ENCODE results near the gene CNDP1.
A peak's percentile ranks its signal among the peaks of the same experiment; 100 is the strongest.

CNDP1 gene

DNA sequence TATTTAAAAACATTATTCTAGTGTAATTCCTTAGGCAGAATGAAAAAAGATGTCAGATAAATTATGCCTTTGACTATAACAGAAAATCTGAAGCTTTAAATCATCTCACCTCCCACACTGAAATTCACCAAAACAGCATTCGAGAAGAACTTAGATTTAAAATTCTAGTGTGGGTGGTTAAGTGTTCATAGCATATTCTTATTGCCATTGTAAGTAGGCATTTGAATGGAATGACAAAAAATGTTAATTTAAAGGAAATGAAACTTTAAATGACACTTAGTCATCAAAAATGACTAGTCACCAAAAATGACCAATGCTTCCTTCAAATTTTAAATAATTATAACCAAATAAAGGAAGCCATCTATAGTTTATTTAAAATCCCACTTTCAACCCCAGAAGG is 56.4 kb downstream of the CNDP1 start:
- DNase-seq: no peak

DNA sequence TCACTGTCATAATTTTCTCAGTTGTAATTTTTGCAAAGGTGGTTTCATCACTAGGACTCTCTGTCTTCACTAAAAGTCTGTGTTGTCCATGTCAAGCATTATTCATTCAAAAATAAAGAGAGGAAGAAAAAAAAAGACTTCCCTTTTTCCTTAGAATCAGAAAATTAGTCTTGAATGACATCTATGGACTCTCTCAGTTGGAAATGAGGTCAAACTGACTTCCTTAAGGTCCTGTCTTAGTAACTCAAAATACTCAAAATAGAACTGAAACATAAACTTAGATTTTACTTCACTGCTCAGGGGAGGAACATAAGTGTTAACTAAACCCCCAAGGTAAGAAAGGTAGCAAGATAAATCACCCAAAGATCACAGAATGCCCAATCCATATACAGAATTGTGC is 61.1 kb downstream of the CNDP1 start:
- DNase-seq: peak in 1 of 5 experiments; percentile 34

DNA sequence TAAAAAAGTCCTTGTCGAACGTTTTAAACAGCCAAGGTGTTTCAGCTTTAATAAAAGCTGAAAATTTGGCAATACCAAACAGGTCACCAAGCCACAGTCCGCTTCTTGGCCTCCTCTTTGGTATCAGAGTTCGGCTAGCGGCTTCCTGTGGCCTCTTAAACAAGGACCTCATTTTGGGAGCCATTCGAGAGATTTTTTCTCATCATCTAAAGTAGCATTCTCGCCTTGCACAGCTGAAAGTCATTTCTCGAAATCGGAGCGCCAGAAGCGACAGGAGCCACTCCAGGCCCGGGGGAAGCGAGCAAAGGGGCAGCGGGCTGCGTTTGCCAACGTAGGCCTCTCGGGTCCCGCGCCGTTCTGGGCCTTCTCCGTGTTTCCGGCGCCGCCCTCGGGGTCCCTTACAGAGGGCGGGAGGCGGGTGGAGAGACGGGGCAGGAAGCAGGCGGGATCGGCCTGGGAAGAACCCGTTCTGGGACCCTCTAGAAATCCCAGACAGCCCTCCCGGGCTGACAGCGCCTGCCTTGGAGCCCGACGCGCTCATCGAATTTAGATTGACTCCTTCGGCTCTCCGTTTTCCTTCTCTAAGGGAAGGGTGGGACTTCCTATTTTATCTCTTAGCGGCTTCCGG is 62.8 kb downstream of the CNDP1 start:
- peak in 4 of 5 experiments; percentile 47 to 82 (median 56) for DNase-seq

DNA sequence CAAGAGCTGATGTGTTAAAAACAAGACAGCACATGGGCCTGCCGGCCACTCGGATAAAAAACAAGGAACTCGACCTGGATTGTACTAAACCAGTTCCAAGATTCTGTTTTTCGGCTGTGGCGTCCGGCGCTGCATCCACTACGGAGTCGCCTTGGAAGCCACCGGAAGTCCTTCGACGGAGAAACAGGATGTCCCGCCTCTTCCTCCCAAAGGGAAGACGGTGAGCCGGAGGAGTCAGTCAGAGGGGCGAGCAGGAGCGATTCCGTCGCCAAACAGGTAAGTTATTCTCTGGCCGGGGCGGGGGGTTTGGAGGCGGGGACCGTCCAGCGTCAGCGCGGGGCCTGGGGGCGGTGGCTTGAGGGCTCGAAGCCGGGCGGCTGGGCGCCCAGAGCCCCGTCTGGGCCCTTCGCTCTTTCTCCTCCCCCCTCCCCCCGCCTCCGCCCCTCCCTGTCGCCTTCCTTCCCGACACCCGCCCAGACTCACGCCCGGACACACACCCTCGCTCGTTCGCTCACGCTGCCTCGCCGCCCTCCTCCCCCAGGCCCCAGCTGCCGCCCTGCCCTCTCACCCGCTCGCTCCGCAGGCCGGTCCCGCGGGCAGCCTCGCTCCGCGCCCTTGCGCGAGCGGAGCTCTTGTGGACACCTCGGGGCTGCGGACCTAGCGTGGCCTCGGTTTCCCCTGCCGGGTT is 63.5 kb downstream of the CNDP1 start, which contains the start of gene ZNF407:
Gene ZNF407, plus strand, starts transcription at position 209 of the 688 bp plus-strand sequence. CDS start 33,150 bp downstream, outside the sequence.
- peak; percentile 65 to 94 (median 78) for DNase-seq

DNA sequence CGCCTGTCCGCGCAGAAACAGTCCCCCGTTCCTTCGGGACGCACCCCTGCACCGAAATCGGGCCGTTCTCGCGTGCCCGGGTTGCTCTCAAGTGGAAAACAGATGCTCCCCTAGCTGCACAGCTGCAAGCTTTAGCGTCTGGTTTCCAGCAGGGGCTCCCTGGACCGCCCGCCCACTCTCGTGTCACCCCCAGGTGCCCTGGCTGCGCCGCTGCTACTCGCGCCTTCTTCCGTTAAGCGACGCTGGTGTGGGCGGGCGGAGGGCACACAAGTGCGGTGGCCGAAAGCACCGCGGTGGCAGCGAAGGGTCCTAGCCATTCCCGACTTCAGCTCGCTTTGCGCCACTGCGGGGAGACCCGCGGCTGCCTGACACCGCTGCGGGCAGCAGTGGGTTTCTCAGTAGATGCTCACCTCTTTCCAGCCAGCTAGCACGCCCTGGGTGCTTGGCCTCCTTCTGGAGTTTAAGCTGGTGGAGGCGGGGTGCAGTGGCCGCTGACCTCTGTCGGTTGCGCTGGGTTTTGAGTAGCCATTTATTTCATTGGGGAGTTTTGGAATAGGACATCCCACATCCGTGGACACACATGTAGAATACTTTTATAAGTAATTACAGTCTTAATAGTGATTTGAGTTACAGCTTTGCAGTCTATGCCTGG is 64.2 kb downstream of the CNDP1 start:
- DNase-seq: peak; percentile 41 to 84 (median 63)

DNA sequence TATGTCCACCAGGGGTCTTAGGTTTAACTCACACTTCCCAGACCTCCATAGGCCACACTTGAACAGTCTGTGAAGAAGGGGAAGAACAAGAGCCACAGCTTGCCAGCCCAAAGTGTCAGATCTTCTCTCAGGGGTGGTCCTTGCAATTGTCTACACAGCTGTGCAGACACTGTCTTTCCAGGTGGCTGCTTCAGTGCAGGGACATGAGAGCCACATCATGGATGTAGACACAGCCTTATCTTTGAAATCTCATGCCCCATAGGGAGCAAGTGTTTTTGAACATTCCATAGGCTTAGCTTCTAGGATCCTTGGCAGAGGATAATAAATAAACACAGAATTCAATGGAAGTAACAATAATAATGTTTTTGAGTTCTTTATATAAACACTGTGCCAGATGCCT is 70.1 kb downstream of the CNDP1 start:
- no peak for DNase-seq

DNA sequence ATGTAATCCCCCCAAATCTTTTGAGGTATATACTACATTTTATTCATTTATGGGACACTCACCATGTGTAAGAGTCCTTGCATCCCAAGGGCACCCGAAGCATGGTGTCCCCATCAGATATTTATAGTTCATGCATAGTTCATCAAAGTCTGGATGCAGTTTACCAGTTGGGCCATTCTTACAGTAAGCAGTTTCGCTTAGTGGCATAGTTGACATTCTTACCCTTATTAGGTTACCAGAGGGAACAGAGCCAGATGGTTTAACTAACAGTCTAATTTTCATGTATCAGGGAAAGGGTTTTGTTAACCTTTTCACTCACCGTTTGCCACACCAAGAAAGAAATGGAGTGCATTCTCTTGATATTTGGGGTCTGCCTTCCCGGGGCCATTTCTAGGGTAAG is 70.5 kb downstream of the CNDP1 start:
- no peak for DNase-seq

DNA sequence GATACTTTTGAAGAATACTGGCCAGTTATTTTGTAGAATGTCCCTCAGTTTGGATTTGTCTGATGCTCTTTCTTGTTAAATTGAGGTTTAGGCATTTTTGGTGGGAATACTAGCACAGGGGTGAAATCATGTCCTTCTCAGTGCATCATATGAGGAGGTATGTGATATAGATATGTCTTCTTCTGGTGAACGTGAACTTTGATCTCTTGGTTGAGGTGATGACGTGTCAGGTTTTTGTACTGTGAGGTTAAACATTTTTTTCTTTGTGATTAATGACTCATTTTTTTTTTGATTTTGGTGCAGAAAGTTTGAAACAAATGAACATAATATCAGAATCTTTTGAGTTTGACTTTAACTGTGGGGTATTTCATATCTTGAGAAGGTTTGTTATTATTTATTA is 74.4 kb downstream of the CNDP1 start:
- DNase-seq: no peak

DNA sequence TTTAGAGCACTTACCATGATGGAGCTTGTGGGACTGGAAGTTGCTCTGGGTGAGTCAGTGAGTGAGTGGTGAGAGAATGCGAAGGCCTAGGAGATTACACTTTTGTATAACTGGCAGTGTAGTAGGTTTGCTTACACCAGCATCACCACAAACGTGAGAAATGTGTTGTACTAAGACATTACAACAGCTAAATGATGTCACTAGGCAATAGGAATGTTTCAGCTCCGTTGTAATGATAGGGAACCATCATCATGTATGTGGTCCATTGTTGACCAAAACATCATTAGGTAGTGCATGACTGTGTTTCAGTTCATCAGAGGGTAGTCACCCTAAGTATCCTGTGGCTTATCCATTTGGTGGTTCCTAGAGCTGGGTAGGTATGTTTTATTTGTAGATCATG is 75.2 kb downstream of the CNDP1 start:
- no peak for DNase-seq

DNA sequence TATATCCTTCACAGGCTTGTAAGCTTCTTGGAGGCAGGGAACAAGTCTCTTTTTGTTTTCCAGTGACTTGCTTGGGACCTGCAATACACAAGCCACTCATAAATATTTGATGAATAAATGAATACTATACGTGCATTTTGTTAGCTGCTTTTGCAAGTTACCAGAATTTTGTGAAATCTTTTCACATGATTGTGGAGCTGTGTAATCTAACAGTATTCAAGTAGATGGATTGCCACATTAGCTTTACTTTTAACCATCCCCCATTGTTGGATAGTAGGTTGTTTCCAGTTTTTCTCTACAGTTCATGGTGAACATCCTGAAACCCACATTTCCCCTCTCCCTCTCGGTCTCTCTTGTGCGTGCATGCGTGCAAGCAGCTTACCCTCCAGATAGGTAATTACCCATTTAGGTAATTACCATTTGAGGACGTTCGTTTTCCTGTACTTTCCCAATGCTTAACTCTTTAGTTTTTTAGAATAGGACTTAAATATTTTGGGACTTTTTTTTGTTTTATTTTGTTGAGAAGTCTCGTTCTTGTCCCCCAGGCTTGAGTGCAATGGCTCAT is 75.8 kb downstream of the CNDP1 start:
- DNase-seq: no peak

DNA sequence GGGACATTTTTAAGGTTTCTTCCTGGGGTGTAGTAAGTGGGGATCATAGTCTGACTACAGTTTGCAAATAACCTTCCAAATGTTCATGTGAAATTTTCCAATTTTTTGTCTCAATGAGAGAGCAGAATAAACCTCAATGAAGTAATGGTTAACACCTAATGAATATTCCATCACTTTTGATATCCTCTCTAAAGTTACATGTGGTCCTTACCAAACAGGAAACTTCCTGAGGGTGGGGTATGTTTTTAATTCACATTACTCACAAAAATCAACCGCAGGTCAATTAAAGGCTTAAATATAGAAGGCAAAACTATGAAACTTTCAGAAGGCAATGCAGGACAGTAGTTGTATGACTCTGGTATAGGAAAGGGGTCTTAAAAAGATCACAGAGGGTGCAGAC is 76.6 kb downstream of the CNDP1 start:
- DNase-seq: no peak

DNA sequence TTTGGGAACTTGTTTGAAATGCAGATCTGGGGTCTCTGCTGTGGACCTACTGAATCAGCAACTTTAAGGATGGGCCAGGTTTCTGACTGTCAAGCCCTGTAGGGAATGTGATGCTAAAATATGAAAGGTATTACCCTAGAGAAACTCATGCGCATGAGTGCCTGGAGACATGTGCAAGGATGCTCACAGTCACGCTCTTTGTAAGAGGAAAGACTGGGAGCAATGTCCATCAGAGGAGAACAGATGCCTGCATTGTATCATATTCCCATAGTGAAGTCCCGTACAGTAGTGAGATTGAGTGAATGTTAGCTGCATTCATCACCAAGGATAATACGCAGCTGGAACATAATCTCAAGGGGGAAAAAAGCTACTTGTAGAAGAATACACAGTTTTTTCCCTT is 77.5 kb downstream of the CNDP1 start:
- no peak for DNase-seq

DNA sequence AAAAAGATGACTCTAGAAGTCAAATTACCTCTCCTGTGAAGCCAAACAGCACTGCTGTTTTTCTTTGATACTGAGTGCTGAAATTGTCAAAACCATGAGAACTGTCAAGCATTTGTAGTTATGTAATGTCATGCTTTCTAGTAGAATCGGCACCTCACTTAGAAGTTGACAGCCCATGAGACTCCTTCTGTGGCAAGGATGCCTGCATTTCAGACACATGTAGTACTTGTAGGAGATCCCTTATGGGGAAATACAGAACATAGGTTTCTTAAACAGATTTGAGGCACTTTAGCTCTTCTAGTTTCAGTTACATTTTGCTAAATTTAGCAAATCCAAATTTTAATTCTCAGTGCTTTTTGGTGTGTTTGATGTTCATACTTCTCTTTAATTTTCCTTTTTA is 79.1 kb downstream of the CNDP1 start:
- DNase-seq: no peak

DNA sequence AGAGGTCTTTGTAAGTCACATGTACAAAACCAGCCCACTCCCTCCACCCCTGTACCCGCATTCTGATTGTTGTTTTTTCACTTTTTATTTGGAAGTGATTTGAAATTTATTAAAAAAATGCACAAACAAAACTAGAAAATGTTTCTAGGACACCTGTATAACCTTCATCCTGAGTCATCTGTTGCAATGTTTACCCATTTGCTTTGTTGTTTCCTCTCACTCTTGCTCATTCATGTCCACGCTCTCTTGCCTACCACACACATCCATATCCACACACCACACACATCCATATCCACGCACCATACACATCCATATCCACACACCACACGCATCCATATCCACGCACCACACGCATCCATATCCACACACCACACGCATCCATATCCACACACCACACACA is 82.2 kb downstream of the CNDP1 start:
- DNase-seq: no peak

DNA sequence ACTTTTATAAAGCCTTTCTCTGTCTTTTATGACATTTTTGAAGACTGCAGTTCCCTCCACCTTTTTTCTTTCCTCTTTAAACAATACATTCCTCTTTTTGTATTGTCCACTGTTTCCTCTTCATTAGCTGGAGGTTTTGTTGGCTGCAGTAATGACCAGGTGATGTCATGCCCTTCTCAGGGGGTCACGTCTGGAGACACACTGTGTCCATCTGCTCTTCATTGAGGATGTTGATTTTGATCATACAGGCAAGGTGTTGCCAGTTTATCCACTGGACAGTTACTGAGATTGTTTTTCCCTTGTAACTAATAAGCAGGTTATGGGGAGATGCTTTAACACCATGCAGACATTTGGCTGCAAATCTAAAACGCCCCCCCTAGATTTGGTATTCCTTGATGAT is 83.2 kb downstream of the CNDP1 start:
- DNase-seq: no peak

DNA sequence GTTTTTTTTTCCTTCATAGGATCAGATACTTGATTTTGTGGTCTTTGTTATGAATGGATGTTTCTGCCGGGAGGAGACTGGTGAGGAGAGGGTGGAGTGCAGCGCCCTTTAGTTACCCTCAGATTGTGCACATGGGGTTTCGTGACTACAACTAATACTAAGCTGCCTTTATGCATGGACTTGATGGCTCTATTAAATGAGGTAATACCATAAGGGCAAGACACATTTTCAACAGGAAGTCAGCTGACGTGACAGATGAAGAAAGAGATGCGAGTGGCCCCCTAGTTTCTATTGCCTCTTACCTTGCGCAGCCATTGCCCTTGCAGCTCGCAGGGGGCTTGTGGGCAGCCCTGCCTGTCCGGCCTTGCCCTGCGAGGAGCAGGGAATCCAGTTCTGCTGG is 87.8 kb downstream of the CNDP1 start:
- peak in 1 of 5 experiments; percentile 31 for DNase-seq

DNA sequence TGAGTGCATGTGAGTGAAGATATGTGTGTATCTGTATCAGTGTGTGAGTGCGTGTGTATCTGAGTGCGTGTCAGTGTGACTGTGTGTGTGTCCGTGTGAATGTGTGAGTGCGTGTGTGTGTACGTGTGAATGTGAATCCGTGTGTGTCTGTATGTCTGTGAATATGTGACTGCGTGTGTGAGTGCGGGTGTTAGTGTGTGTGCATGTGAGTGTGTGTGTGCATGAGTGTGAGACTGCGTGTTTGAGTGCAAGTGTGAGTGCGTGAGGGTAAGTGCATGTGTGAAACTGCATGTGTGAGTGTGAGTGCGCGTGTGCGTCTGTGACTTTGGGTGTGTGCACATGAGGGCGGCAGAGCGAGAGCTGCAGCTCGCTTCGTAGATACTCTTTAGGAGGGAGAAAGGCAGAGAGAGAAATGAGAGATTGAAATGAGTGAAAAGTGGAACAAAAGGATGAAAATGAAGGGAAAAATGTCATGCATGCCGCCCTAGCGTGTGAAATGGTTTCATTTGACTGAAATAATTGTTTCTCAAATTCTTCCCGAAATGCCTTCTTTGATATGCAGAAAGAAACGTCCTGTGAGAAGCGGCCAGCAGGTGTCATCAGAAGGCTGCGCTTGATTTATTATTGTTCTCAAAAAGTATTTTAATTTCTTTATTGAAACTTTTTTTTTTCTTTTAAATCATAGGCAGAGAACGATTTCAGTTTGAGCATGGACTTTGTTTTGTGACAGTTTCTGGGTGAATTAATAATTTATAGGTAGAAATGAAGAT is 88.9 kb downstream of the CNDP1 start:
- DNase-seq: peak in 2 of 5 experiments; percentile 15 to 37

DNA sequence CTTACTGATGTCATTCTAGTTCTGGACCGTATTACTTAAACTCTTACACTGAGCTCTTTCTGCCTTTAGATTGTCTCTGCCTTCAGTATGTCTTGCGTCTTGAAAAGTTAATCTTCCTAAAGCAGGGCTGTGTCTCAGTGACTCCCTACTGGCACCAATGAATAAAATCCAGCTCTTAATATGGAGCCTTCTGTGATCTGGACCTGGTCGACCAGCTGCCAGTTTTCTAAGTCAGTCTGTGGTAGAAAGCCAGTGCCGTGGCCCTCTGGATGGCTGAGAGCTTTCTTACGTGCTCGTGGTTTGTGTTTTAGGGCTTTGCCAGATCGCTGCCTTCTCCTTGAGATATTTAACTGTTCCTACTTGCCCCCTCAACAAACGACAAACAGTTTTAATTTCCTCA is 90.2 kb downstream of the CNDP1 start:
- DNase-seq: no peak

DNA sequence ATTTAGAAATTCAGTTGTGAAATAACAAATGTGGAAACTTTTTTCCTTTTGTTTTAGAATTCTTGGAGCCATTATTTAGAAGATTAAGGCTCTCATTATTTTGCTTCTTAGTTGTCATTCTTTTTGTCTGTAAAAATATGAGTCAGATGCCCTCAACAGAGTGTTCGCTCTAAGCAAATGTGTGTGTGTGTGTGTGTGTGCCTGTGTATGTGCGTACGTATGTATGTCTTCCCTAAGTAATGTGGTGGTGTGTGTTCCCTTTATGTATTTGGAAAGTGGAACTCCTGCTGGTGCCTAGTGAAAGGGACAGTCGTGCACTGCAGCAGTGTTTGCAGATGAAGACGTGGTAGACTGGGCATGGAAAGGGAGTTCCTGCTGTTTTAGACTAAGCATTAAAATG is 90.9 kb downstream of the CNDP1 start:
- no peak for DNase-seq

DNA sequence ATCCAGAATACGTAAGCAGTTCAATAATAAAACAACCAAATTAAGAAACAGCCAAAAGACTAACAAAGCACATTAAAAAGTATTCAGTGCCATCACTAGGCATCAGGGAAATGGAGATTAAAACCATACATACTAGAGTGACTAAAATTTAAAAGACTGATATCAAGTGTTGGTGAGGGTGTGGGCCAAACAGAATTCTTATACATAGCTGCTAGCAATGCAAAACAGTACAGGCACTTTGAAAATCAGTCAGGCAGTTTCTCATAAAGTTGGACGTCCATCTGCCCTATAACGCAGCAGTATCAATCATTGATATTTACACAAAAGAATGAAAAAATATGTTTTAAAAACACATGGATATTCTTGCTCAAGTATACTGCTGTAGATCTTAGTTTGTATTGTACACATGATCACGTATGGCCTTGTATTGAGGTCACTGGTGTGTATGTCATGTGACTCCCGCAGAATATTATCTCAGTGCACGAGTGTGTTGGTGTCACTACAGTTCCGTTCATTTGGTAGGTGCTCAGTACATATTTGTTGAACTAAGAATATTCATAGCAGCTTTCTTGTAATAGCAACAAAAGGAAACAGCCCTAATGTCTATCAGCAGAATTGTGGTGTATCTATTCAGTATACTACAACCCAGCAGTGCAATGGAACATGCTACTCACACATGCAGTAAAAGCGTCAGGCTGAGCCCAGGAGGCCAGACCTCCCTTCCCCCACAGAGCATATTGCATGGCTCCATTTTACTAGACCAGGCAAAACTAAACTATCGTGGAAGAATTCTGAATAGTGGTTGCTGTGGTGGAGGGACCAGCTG is 92.0 kb downstream of the CNDP1 start:
- no peak for DNase-seq

DNA sequence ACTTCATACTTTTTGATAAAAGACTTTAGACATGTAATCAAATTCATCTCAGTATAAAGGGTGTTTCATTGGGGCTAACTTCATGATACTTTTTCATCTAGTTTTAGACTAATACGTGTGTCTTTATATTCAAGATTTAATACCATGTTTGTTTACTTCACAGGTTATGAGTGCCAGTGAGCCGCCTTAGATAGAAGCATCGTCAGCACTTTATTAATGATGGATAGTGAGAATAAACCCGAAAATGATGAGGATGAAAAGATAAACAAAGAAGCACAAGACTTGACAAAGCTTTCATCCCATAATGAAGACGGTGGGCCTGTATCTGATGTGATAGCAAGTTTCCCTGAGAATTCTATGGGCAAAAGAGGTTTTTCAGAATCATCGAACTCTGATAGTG is 96.5 kb downstream of the CNDP1 start:
- DNase-seq: no peak

DNA sequence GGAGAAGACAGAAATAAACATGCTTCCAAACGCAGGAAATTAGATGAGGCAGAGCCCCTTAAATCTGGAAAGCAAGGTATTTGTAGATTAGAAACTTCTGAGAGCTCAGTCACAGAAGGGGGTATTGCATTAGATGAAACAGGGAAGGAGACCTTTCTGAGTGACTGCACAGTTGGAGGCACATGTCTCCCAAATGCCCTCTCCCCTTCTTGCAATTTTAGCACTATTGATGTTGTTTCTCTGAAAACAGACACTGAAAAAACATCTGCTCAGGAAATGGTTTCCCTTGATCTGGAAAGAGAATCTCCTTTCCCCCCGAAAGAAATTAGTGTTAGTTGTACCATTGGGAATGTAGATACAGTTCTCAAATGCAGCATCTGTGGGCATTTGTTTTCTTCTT is 96.9 kb downstream of the CNDP1 start:
- no peak for DNase-seq
